HG03565 (cell line): ENCODE results near the gene PARM1.
"Not testable (repeated sequence)": the region's sequence is repeated elsewhere in the genome, so short reads cannot be mapped to it uniquely, and the experiment has no call there.

Experiments used
- ATAC-seq: cut with Tn5 transposase; IDR thresholded peaks from one replicate; pipeline ENCODE4 v1.9.1; 2021; ENCODE audit warnings: mild to moderate bottlenecking, moderate library complexity; ENCODE audit not compliant: unreplicated experiment

The PARM1 gene

DNA sequence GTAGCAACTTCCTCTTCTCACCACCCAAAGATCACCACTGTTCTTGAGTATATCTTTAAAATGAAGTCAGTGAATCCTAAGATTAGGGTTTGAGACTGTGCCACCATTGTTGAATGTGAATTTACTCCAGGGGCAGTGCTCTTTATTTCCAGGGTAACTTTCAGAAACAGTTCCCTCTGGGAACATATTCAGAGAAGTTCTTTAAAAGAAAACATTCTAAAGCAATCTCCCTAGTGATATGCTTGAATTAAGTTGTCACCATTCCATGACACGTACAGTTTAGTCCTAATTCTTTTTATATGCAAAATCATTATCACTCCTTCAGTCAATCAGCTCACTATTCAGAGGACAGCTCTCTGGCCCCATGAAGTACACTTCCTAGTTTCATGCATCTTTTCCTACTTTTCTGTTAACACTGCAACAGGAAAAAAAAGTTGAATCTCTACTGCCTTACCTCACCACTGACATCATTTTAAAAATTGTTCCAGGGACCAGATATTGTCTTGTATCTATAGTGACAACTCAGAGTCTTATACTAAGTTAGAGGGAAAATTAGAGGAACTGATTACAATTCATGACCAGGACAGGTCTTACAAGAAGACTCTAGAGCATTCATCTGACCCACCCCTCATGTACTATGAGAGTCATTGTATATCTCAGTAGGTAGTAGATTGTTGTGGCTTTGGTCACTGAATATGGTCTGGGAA, 49.8 kb downstream of the PARM1 start:
- no peak for ATAC-seq

DNA sequence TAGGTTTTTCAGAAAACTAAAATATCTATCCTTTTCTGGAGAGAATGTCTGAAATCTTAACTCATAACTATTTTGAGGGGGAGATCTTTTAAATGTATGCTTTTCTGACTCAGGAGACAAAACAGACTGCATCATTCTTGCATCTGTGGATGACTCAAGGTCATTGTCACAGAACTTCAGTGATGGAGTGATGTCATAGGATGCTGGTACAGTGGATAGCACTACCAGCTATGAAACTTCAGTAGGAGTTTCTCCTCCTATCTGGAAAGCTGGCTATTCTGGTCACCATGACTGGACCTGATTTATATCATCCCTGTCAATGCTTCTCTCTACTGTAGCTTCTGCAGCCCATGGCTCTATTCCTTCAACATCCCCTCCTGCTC, 50.3 kb downstream of the PARM1 start:
- no peak for ATAC-seq

DNA sequence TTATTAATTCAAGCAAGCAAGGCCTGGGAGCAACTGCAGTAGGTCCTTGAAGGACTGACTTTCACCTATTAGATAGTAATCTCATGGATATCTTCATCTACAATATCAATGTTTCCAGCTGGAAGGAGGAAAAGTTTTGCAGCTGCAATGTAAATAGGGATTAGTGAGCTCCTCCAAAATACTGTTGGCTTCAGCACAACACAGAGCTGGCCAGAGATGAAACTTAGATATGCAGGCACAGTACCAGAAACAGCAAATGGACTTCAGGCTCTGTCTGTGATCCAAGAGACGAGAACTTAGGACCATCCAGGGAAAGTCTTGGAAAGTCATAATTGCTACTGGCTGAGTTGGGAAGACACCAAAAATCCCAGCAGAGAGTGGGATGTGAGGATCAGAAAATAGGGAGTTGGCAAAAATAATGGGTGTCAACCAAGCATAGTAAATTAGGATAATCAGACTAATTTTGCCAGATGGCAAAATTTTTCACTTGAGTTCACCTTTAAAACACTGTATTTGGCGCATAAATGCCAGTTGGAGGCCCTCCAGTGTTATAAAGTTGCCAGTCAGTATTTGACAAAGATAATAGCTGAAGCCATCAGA, 57.5 kb downstream of the PARM1 start:
- no peak for ATAC-seq

DNA sequence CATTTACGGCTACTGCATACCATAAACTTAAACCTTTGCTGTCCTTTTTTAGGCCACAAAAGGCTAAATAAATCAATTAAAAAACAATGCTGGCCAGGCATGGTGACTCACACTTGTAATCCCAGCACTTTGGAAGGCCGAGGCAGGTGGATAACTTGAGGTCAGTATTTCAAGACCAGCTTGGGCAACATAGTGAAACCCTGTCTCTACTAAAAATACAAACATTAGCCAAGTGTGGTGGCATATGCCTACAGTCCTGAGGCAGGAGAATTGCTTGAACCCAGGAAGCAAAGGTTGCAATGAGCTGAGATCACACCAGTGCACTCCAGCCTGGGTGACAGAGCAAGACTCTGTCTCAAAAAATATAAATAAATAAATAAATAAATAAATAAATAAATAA, 61.5 kb downstream of the PARM1 start:
- ATAC-seq: not testable (repeated sequence)

DNA sequence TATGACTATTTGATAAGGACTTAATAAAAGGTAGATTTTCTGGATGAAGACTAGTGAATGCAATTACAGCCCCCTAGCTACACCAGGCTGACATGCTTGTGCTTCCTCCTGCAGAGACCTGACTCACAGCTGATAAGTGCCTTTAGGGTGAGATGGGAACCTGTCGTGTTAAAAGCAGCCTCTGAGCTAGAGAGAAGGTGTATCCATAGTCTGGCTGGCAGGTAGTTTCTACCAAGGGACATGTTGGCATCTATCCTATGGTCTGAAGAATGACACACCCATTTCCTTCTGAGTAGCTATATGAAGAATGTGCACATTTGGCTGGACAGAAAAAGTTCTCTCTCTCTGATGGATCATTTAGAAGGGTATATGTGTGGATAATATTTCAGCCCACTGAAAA, 64.1 kb downstream of the PARM1 start:
- ATAC-seq: no peak

DNA sequence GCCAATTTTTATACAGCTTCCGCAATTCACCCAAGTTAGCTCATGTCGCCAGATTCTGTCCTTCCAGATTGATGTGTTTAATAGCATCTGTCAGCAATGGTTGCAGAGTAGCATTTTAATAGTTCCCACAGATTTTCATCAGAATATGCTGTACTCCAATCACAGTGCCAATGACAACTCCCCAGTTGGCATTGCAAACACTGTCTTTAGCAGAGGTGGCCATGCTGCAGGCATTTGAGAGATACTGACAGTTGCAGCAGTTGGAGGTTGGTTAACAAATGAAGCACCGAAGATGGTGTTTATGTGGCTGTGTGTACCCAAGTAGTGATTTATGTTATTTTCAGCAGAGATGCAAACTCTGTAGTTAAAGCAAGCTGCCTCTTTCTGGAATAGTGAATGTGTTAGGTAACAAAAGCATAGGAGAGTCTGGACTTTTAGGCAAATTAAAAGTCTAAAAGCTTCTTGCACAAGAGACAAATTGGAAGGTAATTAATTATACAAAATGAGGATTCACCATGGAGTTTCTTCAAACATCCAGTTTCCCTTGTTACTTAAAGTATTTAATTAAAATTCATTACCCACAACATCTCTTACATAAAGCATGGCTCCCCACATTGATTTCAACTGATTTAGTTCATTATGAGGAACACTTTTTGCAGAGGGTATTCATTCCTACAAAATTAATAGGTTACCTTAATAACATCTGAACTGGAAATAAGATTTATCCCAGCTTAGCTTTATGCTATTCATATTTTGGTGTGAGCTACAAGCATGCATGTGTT, 65.2 kb downstream of the PARM1 start:
- ATAC-seq: no peak

DNA sequence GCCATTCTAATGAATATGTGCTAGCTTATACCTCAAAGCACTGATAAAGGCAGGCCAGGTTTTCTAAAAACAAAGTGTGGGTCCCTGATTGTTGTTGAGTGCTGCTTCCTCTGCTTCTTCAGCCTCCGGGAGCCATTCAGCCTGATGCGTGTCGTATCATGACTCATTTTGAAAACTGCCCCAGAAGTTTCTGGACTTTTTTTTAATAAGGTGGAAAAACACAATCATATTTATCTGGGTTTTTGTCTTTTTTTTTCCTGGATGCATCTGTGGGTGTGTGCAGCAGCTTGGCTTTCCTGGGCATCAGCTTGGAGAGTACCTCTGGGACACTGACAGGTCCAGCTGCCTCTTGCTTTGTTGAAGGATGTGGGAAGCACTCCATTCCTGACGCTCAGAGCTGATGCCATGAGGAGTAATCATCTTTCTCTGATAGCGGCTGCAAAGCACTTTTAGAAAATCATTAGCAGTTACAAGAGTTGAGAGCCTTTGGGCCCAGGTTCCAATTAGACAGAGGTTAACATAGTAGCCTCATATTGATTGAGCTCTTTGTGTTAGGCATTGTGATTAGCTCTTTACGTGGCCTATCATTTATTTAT, 66.9 kb downstream of the PARM1 start:
- no peak for ATAC-seq

DNA sequence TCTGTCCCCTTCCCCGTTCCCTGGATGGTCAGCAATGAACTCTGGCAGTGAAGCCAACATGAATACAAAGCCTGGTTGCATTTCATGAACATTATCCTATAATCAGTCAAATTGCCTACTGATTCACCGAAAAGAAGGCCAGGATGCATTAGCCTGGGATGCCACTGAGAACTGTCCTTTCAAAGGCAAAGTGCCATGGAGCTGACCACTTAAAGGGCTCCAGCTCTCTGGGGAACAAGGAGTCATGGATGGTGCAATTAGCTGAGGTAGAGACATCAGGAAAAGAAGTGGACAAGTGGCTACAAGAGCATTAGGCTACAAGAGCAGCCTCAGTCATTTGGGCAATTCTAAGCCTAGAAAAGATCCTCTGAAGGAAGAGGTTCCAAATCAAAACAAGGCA, 69.0 kb downstream of the PARM1 start:
- no peak for ATAC-seq

DNA sequence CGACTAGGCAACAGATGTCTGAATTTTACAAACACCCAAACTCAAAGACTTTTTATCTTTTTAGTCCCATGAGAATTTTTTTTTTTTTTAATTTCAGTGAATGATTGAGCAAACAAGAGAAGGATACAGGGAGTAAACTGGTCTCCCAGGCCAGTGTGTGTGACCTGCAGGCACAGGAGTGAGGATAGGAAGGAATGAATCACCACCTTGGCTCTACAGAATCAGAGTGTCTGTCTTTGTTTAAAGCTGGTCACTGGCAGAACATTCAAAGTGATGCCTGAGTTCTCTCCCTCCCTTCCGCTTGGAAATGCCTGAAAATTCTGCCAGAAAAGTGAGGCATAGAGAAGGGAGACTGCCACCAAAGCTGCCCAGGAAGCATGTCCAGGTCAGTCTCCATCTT, 69.5 kb downstream of the PARM1 start:
- no peak for ATAC-seq

DNA sequence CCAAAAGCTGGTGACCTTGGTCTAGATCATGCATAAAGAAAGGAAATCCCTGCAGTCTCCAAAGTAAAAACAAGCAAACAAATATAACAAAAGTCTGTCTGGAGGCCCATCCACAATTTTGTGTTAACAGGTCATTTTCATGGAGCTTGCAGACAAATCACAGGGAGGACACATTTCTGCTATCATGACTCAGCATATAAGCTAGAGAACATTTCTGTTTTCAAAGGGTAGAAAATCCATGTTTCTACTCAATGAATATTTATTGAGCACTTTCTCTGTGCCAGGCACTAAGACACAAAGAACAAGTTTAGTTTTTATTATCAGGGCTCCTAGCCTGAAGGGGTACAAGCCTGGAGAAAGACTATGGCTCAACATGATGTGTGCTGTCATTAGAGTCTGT, 71.1 kb downstream of the PARM1 start:
- ATAC-seq: no peak

DNA sequence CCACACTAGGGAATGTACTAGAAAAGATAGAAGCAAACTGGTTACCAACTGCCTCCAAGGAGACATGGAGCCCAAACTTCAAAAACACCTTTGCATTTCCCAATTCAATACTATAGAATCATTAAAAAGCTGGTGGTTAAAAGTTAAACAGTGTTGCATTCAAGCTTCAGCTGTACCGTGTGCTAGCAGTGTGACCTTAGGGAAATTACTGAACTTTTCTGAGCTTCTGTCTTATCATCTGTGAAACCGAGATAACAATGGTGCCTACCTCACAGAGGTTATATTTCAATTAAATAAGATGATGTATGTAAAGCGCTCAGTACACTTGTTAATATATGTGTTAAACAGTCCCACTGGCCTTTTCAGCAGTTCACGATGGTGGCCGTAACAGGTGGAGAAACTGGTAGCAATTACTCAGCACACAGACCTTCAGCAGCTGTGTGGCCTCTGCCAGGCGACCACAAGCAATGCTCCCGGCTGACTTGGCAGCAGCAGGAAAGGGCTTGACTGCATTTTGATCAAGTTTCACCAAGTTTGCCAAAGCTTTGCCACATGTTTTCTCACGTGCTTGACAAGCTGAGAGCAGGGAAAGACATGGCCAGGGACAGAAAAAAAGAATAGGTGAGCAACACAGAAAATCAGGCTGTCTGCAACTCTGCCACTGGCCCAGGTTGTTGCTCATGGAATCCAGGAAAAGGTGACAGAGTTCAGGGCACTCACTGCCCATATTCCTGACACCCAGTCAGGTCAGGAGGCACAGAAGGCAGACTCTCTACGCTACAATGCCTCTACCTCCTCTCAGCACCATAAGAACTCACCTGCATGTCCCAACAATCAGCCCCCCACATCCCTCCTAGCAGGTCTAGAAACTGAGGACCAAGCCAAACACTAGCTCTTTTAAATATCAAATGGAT, 72.1 kb downstream of the PARM1 start:
- peak; percentile 53 for ATAC-seq

DNA sequence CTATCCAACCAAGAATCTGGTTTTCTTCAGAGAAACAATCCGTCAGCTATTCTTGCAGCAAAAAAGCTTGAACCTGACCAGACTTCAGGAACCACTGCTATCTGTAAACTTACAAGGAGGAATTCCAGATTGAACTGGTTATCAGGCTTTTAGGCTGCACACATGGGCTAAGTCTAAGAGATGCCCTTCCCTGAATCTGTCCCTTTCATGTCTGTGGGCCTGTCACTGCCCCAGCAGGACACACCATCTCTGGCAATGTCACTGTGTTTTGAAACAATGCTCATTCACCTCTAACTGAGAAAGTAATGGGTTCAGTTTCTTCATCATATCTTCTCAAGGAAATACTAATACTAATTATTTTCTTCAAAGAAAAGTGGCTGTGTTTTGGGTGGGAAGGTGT, 72.8 kb downstream of the PARM1 start:
- ATAC-seq: no peak

DNA sequence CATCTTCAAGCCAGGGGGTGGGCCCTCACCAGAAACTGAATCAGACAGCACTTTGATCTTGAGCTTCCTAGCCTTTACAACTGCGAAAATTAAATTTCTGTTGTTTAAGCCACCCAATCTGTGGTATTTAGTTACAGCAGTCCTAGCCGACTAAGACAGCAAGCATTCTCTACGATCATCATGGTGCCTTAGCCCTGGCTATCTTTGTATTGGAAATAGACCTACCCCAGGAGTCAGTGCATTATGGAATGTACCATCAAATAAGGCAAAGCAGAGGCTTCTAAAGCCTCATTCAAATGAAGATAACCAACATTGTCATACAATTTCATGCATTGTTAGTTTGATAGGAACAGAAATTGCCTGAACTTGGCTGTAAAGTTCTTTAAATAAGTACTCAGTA, 75.0 kb downstream of the PARM1 start:
- no peak for ATAC-seq

DNA sequence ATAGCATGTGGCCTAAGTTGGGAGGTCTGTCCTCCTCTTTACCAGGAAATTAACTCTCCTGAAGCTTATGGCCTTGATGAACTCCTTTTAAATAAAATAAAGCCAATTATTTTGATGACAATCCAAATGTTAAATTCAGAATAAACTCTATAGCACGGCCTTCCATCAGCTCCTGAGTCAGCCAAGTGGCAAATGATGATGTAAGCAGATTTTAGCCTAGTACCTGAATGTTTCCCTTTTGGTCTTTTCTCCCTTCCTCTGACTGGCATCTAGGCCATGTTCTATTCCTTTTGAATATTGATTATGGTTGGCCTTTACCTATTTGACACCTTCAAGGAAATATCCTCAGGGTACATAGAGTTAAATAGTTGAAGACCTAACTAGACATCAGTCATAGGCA, 76.2 kb downstream of the PARM1 start:
- ATAC-seq: no peak

DNA sequence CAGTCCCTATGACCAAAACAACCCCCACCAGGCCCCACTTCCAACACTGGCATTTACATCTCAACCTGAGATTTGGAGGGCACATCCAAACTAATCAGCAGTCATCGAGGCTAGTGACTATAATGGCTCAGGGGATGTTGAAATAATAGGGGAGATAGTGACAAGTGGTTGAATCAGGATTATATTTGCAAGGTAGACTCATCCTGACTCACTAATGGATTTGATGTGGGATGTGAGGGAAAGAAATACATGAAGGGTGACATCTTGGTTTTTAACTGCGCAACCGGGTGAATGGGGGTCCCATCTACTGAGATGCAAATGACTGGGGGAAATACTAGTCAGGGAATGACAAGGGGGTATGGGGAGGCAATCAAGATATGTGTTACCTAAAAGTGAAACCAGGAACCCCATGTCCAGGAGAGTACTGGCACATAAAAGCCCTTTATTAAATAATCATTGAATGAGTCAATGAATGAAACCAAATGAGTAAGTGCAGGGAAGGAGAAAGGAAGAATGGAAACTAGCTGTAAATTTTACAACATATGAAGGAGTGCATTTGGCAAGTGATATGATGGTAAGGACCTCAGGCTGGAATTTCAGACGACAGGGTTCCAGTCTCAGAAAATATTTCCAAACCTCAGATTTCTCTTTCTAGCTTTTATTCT, 78.3 kb downstream of the PARM1 start:
- no peak for ATAC-seq

DNA sequence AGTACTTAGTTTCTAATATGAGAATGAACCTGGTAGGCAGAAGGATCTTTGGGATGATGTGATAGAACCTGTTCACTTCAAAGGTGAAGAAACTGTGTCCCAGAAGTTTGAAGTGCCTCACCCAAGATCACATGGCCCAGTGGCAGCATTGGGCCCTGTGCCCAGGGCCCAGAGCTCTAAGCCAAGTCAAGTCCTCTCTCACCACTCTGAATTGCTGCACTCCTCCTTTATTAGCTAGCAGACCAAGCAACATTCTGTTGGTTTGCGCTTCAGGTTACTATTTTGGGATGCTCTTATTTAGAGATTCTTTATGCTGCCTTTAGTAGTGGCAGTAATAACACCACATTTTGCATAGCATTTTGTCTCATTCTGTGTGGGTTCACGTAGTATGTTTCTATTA, 82.7 kb downstream of the PARM1 start:
- ATAC-seq: no peak

DNA sequence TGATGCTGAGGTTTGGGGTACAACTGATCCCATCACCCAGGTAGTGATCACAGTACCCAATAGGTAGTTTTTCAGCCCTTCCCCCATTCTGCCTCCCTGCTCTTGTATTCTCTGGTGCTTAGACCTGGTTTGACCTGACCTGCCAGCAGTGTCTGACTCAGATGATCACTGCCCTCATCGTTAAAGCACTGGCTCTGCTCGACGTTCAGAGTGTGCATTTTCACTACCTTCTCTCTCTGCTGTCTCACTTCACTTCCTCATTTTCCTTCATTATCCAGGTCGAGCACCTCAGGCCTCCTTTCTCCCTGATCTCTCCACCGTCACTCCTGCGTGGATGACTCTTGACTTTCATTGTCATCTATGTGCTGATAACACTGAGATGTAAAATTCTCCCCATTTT, 83.6 kb downstream of the PARM1 start:
- ATAC-seq: no peak

DNA sequence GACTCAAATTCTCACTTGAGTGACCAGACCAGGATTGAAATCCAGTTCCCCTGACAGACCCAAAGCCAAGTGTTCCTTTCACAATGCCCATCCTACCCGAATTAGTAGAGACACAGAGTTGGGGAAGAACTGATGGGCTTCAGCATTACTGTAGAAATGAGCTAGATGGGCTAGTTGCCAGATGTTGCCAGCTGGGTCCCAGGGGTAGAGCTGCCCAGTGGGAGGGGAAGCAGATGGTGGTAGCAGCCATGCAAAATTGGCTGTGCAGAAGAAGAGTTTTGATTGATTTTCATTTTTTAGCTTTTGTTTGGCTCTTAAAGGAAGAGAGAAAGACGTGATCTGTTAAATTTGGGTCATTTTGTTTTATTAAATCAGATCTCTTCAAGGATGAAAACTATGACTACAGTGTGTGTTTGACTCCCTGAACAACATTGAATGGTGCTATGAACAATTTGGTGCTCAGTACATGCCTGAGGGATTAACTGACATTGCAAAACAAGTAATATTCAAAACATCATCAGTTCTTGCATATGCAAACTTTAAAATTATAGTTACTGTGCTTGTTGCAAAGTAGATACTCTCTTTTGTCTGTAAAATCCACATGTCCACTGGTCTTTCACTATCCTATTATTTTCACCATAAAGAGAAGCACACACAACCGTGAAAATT, 86.0 kb downstream of the PARM1 start:
- ATAC-seq: no peak

DNA sequence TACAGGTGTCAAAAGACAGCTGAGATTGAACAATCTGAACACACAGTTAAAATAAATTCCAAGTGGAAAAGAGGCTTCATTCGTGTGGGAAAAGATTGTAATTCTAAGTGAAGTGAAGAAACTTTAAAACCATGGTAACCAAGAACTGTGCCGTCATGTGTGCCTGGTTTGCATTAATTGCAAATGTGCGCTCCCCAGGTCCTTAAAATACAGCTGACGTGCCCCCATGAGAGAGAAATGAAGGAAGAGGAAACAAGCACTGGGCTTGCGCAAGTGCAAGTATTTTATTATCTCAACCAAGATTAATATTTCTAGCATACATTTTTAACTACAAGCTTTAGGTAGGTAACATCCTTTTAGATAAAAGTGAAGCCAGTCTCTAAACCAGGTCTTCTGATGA, 92.5 kb downstream of the PARM1 start:
- ATAC-seq: no peak
